Measurements from ENCODE around the gene SSU72.

GRCh38 chr1:1554926-1555915, 19.4 kb downstream of the SSU72 start:
- TF ChIP-seq CTCF (IDR thresholded peaks at IDR 0.05): no peak
- TF ChIP-seq POLR2A (IDR thresholded peaks at IDR 0.05): no peak
